K562 (cell line): ENCODE measurements around the gene TBC1D20. TPM values are rescaled to one million over a fixed set of nuclear protein-coding genes. Genes with fewer than 3 reads are reported as not detected.

Experiments used
- BMI1 ChIP-seq: fragments of 150-350 bp; IDR thresholded peaks from 2 replicates; pipeline ENCODE4 v1.6.1; 2014; ENCODE audit warnings: low read length
- CBFA2T2 ChIP-seq: fragments of 450-650 bp; conservative IDR thresholded peaks from 2 replicates; pipeline ENCODE4 v1.6.1; 2017; ENCODE audit warnings: mild to moderate bottlenecking
- CEBPG ChIP-seq, 3 experiments: fragments of 200-800 bp in 1 of 3; sonication (Bioruptor generic) in 1 of 3; sonication (generic) in 1 of 3; formaldehyde crosslinking in 1 of 3; IDR thresholded peaks in 2 of 3; conservative IDR thresholded peaks in 1 of 3; 2 replicates each; pipeline versions ENCODE4 v1.6.1 to v1.8.0; 2016 to 2022; ENCODE audit warnings: missing compliant biosample characterization in 2 of 3, missing genetic modification characterization in 2 of 3, mild to moderate bottlenecking in 1 of 3, missing genetic modification reagents in 1 of 3
- CTBP1 ChIP-seq: fragments of 450-650 bp; IDR thresholded peaks from 2 replicates; pipeline ENCODE4 v1.6.1; 2016; ENCODE audit warnings: borderline replicate concordance
- DPF2 ChIP-seq: fragments of 450-650 bp; IDR thresholded peaks from 2 replicates; pipeline ENCODE4 v1.6.1; 2016
- EP400 ChIP-seq: fragments of 450-650 bp; IDR thresholded peaks from 2 replicates; pipeline ENCODE4 v1.6.1; 2017; ENCODE audit warnings: antibody characterized with exemption, mild to moderate bottlenecking, moderate library complexity
- ILK ChIP-seq: fragments of 450-650 bp; IDR thresholded peaks from 2 replicates; pipeline ENCODE4 v1.6.1; 2016; ENCODE audit warnings: missing genetic modification characterization, low read depth, mild to moderate bottlenecking, missing compliant biosample characterization, moderate library complexity, borderline replicate concordance
- JUND ChIP-seq, 2 experiments: IDR thresholded peaks; 2 replicates in 1 of 2; 3 replicates in 1 of 2; pipeline ENCODE4 v1.6.1; 2011; ENCODE audit warnings: borderline replicate concordance in 2 of 2, low read depth in 2 of 2, low read length in 2 of 2, improper control_type of control experiment in 1 of 2, missing biosample characterization in 1 of 2, missing genetic modification characterization in 1 of 2, missing genetic modification reagents in 1 of 2
- MAFF ChIP-seq: IDR thresholded peaks from 2 replicates; pipeline ENCODE4 v1.6.1; 2012; ENCODE audit warnings: low read length, improper control_type of control experiment
- MCM3 ChIP-seq: fragments of 450-650 bp; IDR thresholded peaks from 2 replicates; pipeline ENCODE4 v1.6.1; 2016
- MEIS2 ChIP-seq: fragments of 450-650 bp; IDR thresholded peaks from 2 replicates; pipeline ENCODE4 v1.6.1; 2014; ENCODE audit warnings: mild to moderate bottlenecking; ENCODE audit not compliant: partially characterized antibody
- NBN ChIP-seq: fragments of 450-650 bp; IDR thresholded peaks from 2 replicates; pipeline ENCODE4 v1.6.1; 2016; ENCODE audit warnings: low read depth, mild to moderate bottlenecking
- NEUROD1 ChIP-seq: fragments of 150-350 bp; IDR thresholded peaks from 2 replicates; pipeline ENCODE4 v1.6.1; 2014; ENCODE audit warnings: borderline replicate concordance, low read length, low read depth; ENCODE audit not compliant: partially characterized antibody
- NONO ChIP-seq, 2 experiments: fragments of 200-400 bp in 1 of 2; fragments of 450-650 bp in 1 of 2; formaldehyde crosslinking in 1 of 2; IDR thresholded peaks; 2 replicates each; pipeline ENCODE4 v1.6.1; 2017; ENCODE audit warnings: low read depth in 2 of 2, mild to moderate bottlenecking in 2 of 2, moderate library complexity in 2 of 2, low read length in 1 of 2
- OTX1 ChIP-seq: fragments of 450-650 bp; formaldehyde crosslinking; IDR thresholded peaks from 2 replicates; pipeline ENCODE4 v1.4.0; 2022; ENCODE audit warnings: mild to moderate bottlenecking
- PCBP2 ChIP-seq: fragments of 200-400 bp; formaldehyde crosslinking; IDR thresholded peaks from 2 replicates; pipeline ENCODE4 v1.6.1; 2018; ENCODE audit warnings: low read length, low read depth, mild to moderate bottlenecking, moderate library complexity; ENCODE audit not compliant: poor library complexity, severe bottlenecking
- PML ChIP-seq: IDR thresholded peaks from 2 replicates; pipeline ENCODE4 v1.6.1; 2012; ENCODE audit warnings: low read length, inconsistent platforms
- RBM39 ChIP-seq: fragments of 200-400 bp; formaldehyde crosslinking; optimal IDR thresholded peaks from 2 replicates; pipeline ENCODE3; 2018; ENCODE audit warnings: low read depth, low read length
- RCOR1 ChIP-seq, 2 experiments: IDR thresholded peaks; 2 replicates each; pipeline ENCODE4 v1.6.1; 2012; ENCODE audit warnings: low read depth in 2 of 2, low read length in 2 of 2, borderline replicate concordance in 1 of 2, improper control_type of control experiment in 1 of 2
- SAFB ChIP-seq: fragments of 200-400 bp; formaldehyde crosslinking; IDR thresholded peaks from 2 replicates; pipeline ENCODE4 v1.6.1; 2017; ENCODE audit warnings: low read depth, low read length, borderline replicate concordance
- SMARCE1 ChIP-seq: fragments of 450-650 bp; IDR thresholded peaks from 2 replicates; pipeline ENCODE4 v1.7.1; 2016; ENCODE audit warnings: mild to moderate bottlenecking
- TFAM ChIP-seq: fragments of 250-450 bp; sonication (Bioruptor Pico); conservative IDR thresholded peaks from 2 replicates; pipeline ENCODE4 v1.5.0; 2021; ENCODE audit warnings: mild to moderate bottlenecking, moderate library complexity
- ZNF584 ChIP-seq: fragments of 200-800 bp; sonication (Bioruptor generic); IDR thresholded peaks from 2 replicates; pipeline ENCODE4 v1.6.1; 2016; ENCODE audit warnings: low read depth, mild to moderate bottlenecking, missing genetic modification characterization, missing compliant biosample characterization
- polyA plus RNA-seq, 8 experiments: library from polyadenylated mRNA; depleted of rRNA in 4 of 8; stranded (reverse) in 5 of 8; unstranded in 3 of 8; fragments of >200 nt; fragmentation: Nextera tagmentation in 2 of 8; fragmentation: Illumina TruSeq in 1 of 8; extraction: Ambion mirVana in 2 of 8; extraction: Trizol in 1 of 8; gene quantifications; 2 replicates each; pipeline versions ENCODE4 v1.2.1 to v1.2.3, GENCODE V29; 2011 to 2014; ENCODE audit warnings: inconsistent platforms in 1 of 8, missing spikeins in 1 of 8
- total RNA-seq, 7 experiments: library from RNA; depleted of rRNA in 6 of 7; stranded (reverse); fragments of >200 nt in 6 of 7; fragmentation: Illumina TruSeq in 2 of 7; extraction: Trizol in 2 of 7; gene quantifications; 2 replicates each; pipeline versions ENCODE4 v1.2.1 to v1.2.3, GENCODE V29; 2011 to 2021; ENCODE audit warnings: low replicate concordance in 1 of 7
- TF ChIP-seq, protein P1 (sequence below): fragments of 450-650 bp; conservative IDR thresholded peaks from 2 replicates; pipeline ENCODE4 v1.6.1; 2016; ENCODE audit warnings: missing genetic modification characterization, low read depth, mild to moderate bottlenecking, control low read depth, missing compliant biosample characterization
- TF ChIP-seq, protein P2 (sequence below): sonication (generic); formaldehyde crosslinking; IDR thresholded peaks from 2 replicates; pipeline ENCODE4 v1.8.0; 2022; ENCODE audit warnings: missing genetic modification reagents, mild to moderate bottlenecking, borderline replicate concordance
- TF ChIP-seq, protein P3 (sequence below): fragments of 450-650 bp; IDR thresholded peaks from 2 replicates; pipeline ENCODE4 v1.6.1; 2016; ENCODE audit warnings: missing biosample characterization, missing genetic modification characterization

The TBC1D20 gene
- total and polyA plus RNA-seq, 9 of the 15 experiments (the other 6 are each of a cell fraction or from before 2014, with no cell fraction given) = 7.0 to 25.3 (median 15.1) TPM

DNA sequence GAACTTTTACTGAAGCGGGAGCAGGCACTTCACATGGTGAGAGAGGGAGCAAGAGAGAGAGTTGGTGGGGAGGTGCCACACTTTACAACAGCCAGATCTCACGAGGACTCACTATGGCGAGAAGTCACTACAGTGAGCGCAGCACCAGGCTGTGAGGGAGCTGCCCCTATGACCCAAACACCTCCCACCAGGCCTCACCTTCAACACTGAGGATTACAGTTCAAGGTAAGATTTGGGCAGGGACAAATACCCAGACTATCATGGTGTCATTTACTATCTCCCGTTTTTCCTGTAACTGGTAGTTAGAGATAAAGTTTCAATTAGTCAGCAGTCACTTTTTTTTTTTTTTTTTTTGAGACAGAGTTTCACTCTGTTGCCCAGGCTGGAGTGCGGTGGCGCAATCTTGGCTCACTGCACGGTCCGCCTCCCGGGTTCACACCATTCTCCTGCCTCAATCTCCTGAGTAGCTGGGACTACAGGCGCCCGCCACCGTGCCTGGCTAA is 46.5 kb downstream of the TBC1D20 start (continued):
- TF ChIP-seq RCOR1 (IDR thresholded peaks at IDR 0.05; ENCODE audit: borderline replicate concordance in 1 of 2, low read depth in 2 of 2, low read length in 2 of 2) (peak in 1 of 2 experiments; percentile 40; a peak in 1 of 4 replicates), CEBPG (CRISPR knock-in tag; IDR thresholded peaks at IDR 0.05) (peak; percentile 95), CEBPG (tag; conservative IDR thresholded peaks at IDR 0.05 in 1 of 2, IDR thresholded peaks at IDR 0.05 in 1 of 2) (peak; percentile 91 to 94), NBN (peak; percentile 52; the same call in 1 of the 2 replicates), BMI1 (no peak), NEUROD1 (no peak), PML (peak; percentile 47; the same call in 1 of the 2 replicates), SAFB (no peak), PCBP2 (no peak), RBM39 (no peak), CBFA2T2 (peak; percentile 81), JUND (IDR thresholded peaks at IDR 0.05; ENCODE audit: borderline replicate concordance, low read depth, low read length) (peak; percentile 47; the same call in 1 of the 2 replicates), JUND (tag; IDR thresholded peaks at IDR 0.05; ENCODE audit: borderline replicate concordance, low read depth, low read length) (0 out of 3 replicates have a peak, but pooled peaks have one; percentile 12), SMARCE1 (peak; percentile 82), TFAM (no peak), DPF2 (peak; percentile 93), ZNF584 (CRISPR knock-in tag) (peak; percentile 67; the same call in 1 of the 2 replicates), EP400 (peak; percentile 59), ILK (no peak), MCM3 (no peak), CTBP1 (peak; percentile 28; the same call in 1 of the 2 replicates), MAFF (peak; percentile 31; the same call in 1 of the 2 replicates), MEIS2 (peak; percentile 27), NONO (IDR thresholded peaks at IDR 0.05; ENCODE audit: low read depth in 2 of 2, low read length in 1 of 2) (no peak), OTX1 (no peak)
- TF ChIP-seq, protein P1, sequence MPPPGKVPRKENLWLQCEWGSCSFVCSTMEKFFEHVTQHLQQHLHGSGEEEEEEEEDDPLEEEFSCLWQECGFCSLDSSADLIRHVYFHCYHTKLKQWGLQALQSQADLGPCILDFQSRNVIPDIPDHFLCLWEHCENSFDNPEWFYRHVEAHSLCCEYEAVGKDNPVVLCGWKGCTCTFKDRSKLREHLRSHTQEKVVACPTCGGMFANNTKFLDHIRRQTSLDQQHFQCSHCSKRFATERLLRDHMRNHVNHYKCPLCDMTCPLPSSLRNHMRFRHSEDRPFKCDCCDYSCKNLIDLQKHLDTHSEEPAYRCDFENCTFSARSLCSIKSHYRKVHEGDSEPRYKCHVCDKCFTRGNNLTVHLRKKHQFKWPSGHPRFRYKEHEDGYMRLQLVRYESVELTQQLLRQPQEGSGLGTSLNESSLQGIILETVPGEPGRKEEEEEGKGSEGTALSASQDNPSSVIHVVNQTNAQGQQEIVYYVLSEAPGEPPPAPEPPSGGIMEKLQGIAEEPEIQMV (tag) = peak; percentile 65; the same call in 1 of the 2 replicates
- TF ChIP-seq, protein P2, sequence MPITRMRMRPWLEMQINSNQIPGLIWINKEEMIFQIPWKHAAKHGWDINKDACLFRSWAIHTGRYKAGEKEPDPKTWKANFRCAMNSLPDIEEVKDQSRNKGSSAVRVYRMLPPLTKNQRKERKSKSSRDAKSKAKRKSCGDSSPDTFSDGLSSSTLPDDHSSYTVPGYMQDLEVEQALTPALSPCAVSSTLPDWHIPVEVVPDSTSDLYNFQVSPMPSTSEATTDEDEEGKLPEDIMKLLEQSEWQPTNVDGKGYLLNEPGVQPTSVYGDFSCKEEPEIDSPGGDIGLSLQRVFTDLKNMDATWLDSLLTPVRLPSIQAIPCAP (CRISPR knock-in tag) = no peak
- TF ChIP-seq, protein P3, sequence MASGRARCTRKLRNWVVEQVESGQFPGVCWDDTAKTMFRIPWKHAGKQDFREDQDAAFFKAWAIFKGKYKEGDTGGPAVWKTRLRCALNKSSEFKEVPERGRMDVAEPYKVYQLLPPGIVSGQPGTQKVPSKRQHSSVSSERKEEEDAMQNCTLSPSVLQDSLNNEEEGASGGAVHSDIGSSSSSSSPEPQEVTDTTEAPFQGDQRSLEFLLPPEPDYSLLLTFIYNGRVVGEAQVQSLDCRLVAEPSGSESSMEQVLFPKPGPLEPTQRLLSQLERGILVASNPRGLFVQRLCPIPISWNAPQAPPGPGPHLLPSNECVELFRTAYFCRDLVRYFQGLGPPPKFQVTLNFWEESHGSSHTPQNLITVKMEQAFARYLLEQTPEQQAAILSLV (tag) = peak; percentile 79
